SU-DHL-6 (cell line): ENCODE data around the gene COQ4.

ENCODE experiments used
- H2AFZ ChIP-seq: fragments of 200-600 bp; sonication (generic); 2 replicates; pipeline ENCODE4 v1.6.1; 2014; ENCODE audit warnings: low read depth, mild to moderate bottlenecking, moderate library complexity, mixed read lengths, antibody characterized with exemption, low read length; ENCODE audit not compliant: severe bottlenecking
- H3F3A ChIP-seq: fragments of 200-600 bp; shearing (Covaris generic); 2 replicates; pipeline ENCODE4 v1.6.0; 2016; ENCODE audit warnings: antibody characterized with exemption, mild to moderate bottlenecking; ENCODE audit not compliant: insufficient read depth
- H3K27ac ChIP-seq: fragments of 200-600 bp; sonication (generic); 2 replicates; pipeline ENCODE4 v1.5.1; 2016; ENCODE audit warnings: low read depth, mild to moderate bottlenecking, low read length, moderate library complexity, mixed read lengths
- H3K27me3 ChIP-seq: fragments of 200-600 bp; sonication (generic), shearing (Covaris generic); 2 replicates; pipeline ENCODE4 v1.6.0; 2014; ENCODE audit warnings: mild to moderate bottlenecking, low read length
- H3K36me3 ChIP-seq: fragments of 200-600 bp; sonication (generic); 2 replicates; pipeline ENCODE4 v1.6.1; 2014; ENCODE audit warnings: mild to moderate bottlenecking, low read length, mixed read lengths
- H3K4me2 ChIP-seq: fragments of 300-600, 200-600 bp; shearing (Covaris generic), sonication (generic); 2 replicates; pipeline ENCODE4 v1.6.0; 2014; ENCODE audit warnings: low read length, low read depth, mild to moderate bottlenecking; ENCODE audit not compliant: poor library complexity, severe bottlenecking
- H3K4me3 ChIP-seq: fragments of 200-600 bp; sonication (generic); 2 replicates; pipeline ENCODE4 v1.5.1; 2014; ENCODE audit warnings: antibody characterized with exemption, low read length, mild to moderate bottlenecking, mixed read lengths; ENCODE audit not compliant: insufficient read depth, poor library complexity, severe bottlenecking
- H3K79me2 ChIP-seq: fragments of 200-600 bp; sonication (generic); 2 replicates; pipeline ENCODE4 v1.6.1; 2014; ENCODE audit warnings: mild to moderate bottlenecking, low read length, moderate library complexity; ENCODE audit not compliant: insufficient read depth
- H3K9ac ChIP-seq: fragments of 200-600 bp; sonication (generic); 2 replicates; pipeline ENCODE4 v1.7.0; 2014; ENCODE audit warnings: mild to moderate bottlenecking, low read length
- H3K9me2 ChIP-seq: fragments of 200-600 bp; sonication (generic); replicated peaks from 2 replicates; pipeline ENCODE4 v1.6.1; 2014; ENCODE audit warnings: low read length; ENCODE audit not compliant: insufficient read depth
- H3K9me3 ChIP-seq: fragments of 200-600 bp; sonication (generic); 2 replicates; pipeline ENCODE4 v1.6.1; 2014; ENCODE audit warnings: low read length, mixed read lengths; ENCODE audit not compliant: insufficient read depth
- H4K20me1 ChIP-seq: fragments of 200-600 bp; sonication (generic); 2 replicates; pipeline ENCODE4 v1.6.1; 2014; ENCODE audit warnings: low read depth, mild to moderate bottlenecking, antibody characterized with exemption, low read length, moderate library complexity, mixed read lengths
- EZH2phosphoT487 ChIP-seq: fragments of 200-600 bp; sonication (generic), shearing (Covaris generic); conservative IDR thresholded peaks from 2 replicates; pipeline ENCODE4 v1.6.1; 2018; ENCODE audit warnings: mild to moderate bottlenecking, antibody characterized with exemption, low read length, moderate library complexity, mixed read lengths
- TF ChIP-seq, protein P1 (sequence below): fragments of 200-600 bp; sonication (generic); IDR thresholded peaks from one replicate; pipeline ENCODE4 v1.5.1; 2017; ENCODE audit warnings: antibody characterized with exemption, mild to moderate bottlenecking, low read length, moderate library complexity; ENCODE audit not compliant: insufficient read depth, poor library complexity, severe bottlenecking

COQ4 gene

DNA sequence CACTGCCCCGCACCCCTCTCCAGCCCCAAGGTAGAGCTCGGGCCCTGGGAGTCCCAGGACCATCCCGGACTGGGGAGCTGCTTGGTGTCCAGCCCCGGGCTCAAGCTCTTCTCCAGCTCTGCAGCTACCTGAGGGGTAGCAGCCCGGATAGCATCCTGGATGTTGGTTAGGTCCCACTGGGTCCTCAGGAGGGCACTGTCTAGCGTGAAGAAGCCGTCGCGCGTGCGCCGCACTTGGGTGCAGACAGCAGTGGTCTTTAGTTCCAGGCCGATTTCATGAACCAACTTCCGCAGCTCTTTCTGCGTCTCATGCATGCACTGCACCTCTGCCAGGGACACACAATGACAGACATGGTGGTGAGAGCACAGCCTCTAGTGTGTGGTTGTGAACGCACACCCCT lies 13.1 kb upstream of the COQ4 start:
- Histone ChIP-seq H2AFZ (no peak overlapping the region), H3K9me3 (no peaks in the 10 kb centered on the region), H3K36me3 (0 out of 2 replicates have a peak, but pooled peaks cover 3% of the 10 kb centered on the region), H3K27me3 (no peaks in the 10 kb centered on the region), H3K4me3 (no peak overlapping the region), H3K9ac (no peak overlapping the region), H3K4me2 (no peak overlapping the region), H3K27ac (no peak overlapping the region), H3K79me2 (no peaks in the 10 kb centered on the region), H3K9me2 (no peaks in the 10 kb centered on the region), H4K20me1 (no peaks in the 10 kb centered on the region), H3F3A (no peaks in the 10 kb centered on the region)
- no peak for TF ChIP-seq EZH2phosphoT487
- TF ChIP-seq, protein P1, sequence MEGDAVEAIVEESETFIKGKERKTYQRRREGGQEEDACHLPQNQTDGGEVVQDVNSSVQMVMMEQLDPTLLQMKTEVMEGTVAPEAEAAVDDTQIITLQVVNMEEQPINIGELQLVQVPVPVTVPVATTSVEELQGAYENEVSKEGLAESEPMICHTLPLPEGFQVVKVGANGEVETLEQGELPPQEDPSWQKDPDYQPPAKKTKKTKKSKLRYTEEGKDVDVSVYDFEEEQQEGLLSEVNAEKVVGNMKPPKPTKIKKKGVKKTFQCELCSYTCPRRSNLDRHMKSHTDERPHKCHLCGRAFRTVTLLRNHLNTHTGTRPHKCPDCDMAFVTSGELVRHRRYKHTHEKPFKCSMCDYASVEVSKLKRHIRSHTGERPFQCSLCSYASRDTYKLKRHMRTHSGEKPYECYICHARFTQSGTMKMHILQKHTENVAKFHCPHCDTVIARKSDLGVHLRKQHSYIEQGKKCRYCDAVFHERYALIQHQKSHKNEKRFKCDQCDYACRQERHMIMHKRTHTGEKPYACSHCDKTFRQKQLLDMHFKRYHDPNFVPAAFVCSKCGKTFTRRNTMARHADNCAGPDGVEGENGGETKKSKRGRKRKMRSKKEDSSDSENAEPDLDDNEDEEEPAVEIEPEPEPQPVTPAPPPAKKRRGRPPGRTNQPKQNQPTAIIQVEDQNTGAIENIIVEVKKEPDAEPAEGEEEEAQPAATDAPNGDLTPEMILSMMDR: no peak

DNA sequence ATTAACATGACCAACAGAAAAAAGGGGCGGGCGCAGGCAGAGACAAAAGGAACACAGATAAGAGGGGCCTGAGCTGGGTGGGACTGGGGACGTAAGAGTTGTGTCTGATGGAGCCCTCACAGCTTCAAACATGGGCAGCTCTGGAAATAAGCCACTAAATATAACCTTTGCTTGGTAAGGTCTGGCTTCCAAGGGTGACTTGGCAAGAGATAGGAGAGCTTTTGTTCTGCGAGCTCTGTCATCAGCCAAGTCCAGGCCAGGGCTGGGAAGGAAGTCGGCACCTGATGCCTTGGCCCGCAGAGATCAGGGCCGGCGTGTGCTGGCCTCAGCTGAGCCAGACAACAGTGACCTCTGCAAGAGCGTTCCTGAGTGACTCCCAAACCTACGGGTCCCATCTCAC lies 12.2 kb upstream of the COQ4 start:
- TF ChIP-seq, protein P1: no peak
- no peak for TF ChIP-seq EZH2phosphoT487
- no peaks in the 10 kb centered on the region for H4K20me1 ChIP-seq
- no peak overlapping the region for H3K27ac ChIP-seq
- 0 out of 2 replicates have a peak, but pooled peaks cover 3% of the 10 kb centered on the region for H3K36me3 ChIP-seq
- H2AFZ ChIP-seq: no peak overlapping the region
- no peaks in the 10 kb centered on the region for H3K9me2 ChIP-seq
- no peak overlapping the region for H3K4me3 ChIP-seq
- H3K79me2 ChIP-seq: no peaks in the 10 kb centered on the region
- no peak overlapping the region for H3K9ac ChIP-seq
- H3K27me3 ChIP-seq: no peaks in the 10 kb centered on the region
- H3F3A ChIP-seq: no peaks in the 10 kb centered on the region
- no peak overlapping the region for H3K4me2 ChIP-seq
- no peaks in the 10 kb centered on the region for H3K9me3 ChIP-seq

DNA sequence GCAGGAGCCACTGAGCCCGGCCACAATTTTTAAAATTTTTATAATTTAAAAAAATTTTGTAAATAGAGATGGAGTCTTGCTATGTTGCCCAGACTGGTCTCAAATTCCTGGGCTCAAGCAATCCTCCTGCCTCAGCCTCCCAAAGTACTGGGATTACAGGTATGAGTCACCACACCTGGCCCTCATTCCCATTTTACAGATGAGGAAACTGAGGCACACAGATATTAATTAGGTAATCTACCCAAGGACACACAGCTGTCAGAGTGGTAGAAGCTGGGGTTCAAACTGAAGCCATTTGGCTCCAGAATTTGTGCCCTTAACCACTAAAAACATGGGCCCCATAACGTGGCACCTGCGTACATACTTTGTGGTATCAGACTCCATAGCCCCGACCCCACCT lies 7.9 kb upstream of the COQ4 start:
- TF ChIP-seq, protein P1: no peak
- no peak for TF ChIP-seq EZH2phosphoT487
- H2AFZ ChIP-seq: no peak overlapping the region
- no peaks in the 10 kb centered on the region for H4K20me1 ChIP-seq
- no peaks in the 10 kb centered on the region for H3K79me2 ChIP-seq
- H3K9me2 ChIP-seq: no peaks in the 10 kb centered on the region
- no peak overlapping the region for H3K4me3 ChIP-seq
- H3K27ac ChIP-seq: no peak overlapping the region
- H3K36me3 ChIP-seq: no peaks in the 10 kb centered on the region
- H3F3A ChIP-seq: no peaks in the 10 kb centered on the region
- H3K9me3 ChIP-seq: no peaks in the 10 kb centered on the region
- no peak overlapping the region for H3K4me2 ChIP-seq
- H3K27me3 ChIP-seq: no peaks in the 10 kb centered on the region
- no peak overlapping the region for H3K9ac ChIP-seq
